GM10248 (cell line): ENCODE data around the gene HEPACAM2.

Source experiments
- CTCF ChIA-PET: fragments of 300-600 bp; sonication (Branson Sonifier 250); formaldehyde crosslinking; extraction: SDS; loops from one replicate; lab custom pipeline; 2021; ENCODE audit warnings: antibody characterized with exemption; lab: Yijun Ruan, JAX
- POLR2A ChIA-PET: fragments of 350-650 bp; sonication (Branson Sonifier 250); formaldehyde crosslinking; extraction: SDS; loops from one replicate; lab custom pipeline; 2020; ENCODE audit warnings: antibody characterized with exemption; lab: Yijun Ruan, JAX
- DNase-seq: peaks from one replicate; pipeline ENCODE4 v3.0.0; 2012; ENCODE audit errors: extremely low spot score
- CTCF ChIP-seq: IDR thresholded peaks from 2 replicates; pipeline ENCODE4 v1.5.1; 2012; ENCODE audit warnings: mild to moderate bottlenecking, low read depth; ENCODE audit errors: extremely low read depth, missing control alignments, control extremely low read depth

The HEPACAM2 gene

GRCh38 chr7:93148144-93148543 lies 78.1 kb downstream of the HEPACAM2 start, which contains the start of gene SAMD9L:
Gene SAMD9L, minus strand, starts transcription at chr7:93148385. Its CDS starts 12,414 bp downstream, at chr7:93135971.
- peak; percentile 45 for DNase-seq
- POLR2A ChIA-PET, result no interaction called here
- CTCF ChIA-PET, result no interaction called here
- no peak for TF ChIP-seq CTCF

- TF ChIP-seq CTCF, result no peak
- ChIA-PET POLR2A (no interaction called here), CTCF (no interaction called here)
- DNase-seq, result peak; percentile 31
These were observed 78.9 kb downstream of the HEPACAM2 start for GRCh38 chr7:93147363-93147762.

- DNase-seq, result no peak
- ChIA-PET CTCF (interaction anchor here (1.3 kb wide), 1 partner anchor 10 kb away, joined by 4 read pairs; no protein-coding TSS in a partner anchor), POLR2A (no interaction called here)
- TF ChIP-seq CTCF, result no peak
These were observed 79.7 kb downstream of the HEPACAM2 start for GRCh38 chr7:93146472-93147141.

GRCh38 chr7:93146036-93146435 lies 80.2 kb downstream of the HEPACAM2 start:
- DNase-seq, result no peak
- CTCF ChIA-PET, result interaction anchor here (1.3 kb wide), 1 partner anchor 10 kb away, joined by 4 read pairs; no protein-coding TSS in a partner anchor
- no peak for TF ChIP-seq CTCF
- POLR2A ChIA-PET, result no interaction called here

- DNase-seq, result no peak
- no peak for TF ChIP-seq CTCF
- ChIA-PET POLR2A (no interaction called here), CTCF (interaction anchor here (0.7 to 1.6 kb wide), 5 partner anchors 13 to 527 kb away, joined by 3 to 4 read pairs (median 3); partner anchors contain the start of gene SAMD9)
These were observed 80.9 kb downstream of the HEPACAM2 start for GRCh38 chr7:93145354-93145753.

- ChIA-PET CTCF (no interaction called here), POLR2A (no interaction called here)
- no peak for DNase-seq
- TF ChIP-seq CTCF, result no peak
These were observed 84.1 kb downstream of the HEPACAM2 start for GRCh38 chr7:93142127-93142526.
